ENCODE results near the gene SPPL3.

The SPPL3 gene

GRCh38 chr12:120858306-120859088 lies 45.7 kb downstream of the SPPL3 start:
- ChIA-PET CTCF (no interaction called here), POLR2A (ENCODE audit: low non-redundant PET) (no interaction called here)
- TF ChIP-seq CTCF (conservative IDR thresholded peaks at IDR 0.05; ENCODE audit: low read depth), result no peak
- DNase-seq (ENCODE audit: low spot score), result no peak
- no peak overlapping the region for H3K27ac ChIP-seq

GRCh38 chr12:120856980-120857379 lies 47.2 kb downstream of the SPPL3 start:
- no peak for TF ChIP-seq CTCF (conservative IDR thresholded peaks at IDR 0.05; ENCODE audit: low read depth)
- POLR2A ChIA-PET (ENCODE audit: low non-redundant PET), result no interaction called here
- CTCF ChIA-PET, result interaction anchor here (0.6 to 1.0 kb wide), 6 partner anchors 13 to 115 kb away, joined by 3 to 8 read pairs (median 4); no protein-coding TSS in a partner anchor
- H3K27ac ChIP-seq, result no peak overlapping the region
- DNase-seq (ENCODE audit: low spot score), result no peak

GRCh38 chr12:120855823-120856588 lies 48.2 kb downstream of the SPPL3 start:
- POLR2A ChIA-PET (ENCODE audit: low non-redundant PET), result no interaction called here
- TF ChIP-seq CTCF (conservative IDR thresholded peaks at IDR 0.05; ENCODE audit: low read depth), result no peak
- CTCF ChIA-PET, result interaction anchor here (0.7 to 0.9 kb wide), 2 partner anchors 43 to 116 kb away, joined by 6 to 8 read pairs; no protein-coding TSS in a partner anchor
- DNase-seq (ENCODE audit: low spot score), result no peak
- no peak overlapping the region for H3K27ac ChIP-seq

GRCh38 chr12:120854804-120855203 lies 49.4 kb downstream of the SPPL3 start:
- no peak for TF ChIP-seq CTCF (conservative IDR thresholded peaks at IDR 0.05; ENCODE audit: low read depth)
- ChIA-PET CTCF (interaction anchor here (0.7 kb wide), 1 partner anchor 269 kb away, joined by 3 read pairs; no protein-coding TSS in a partner anchor), POLR2A (ENCODE audit: low non-redundant PET) (no interaction called here)
- H3K27ac ChIP-seq, result no peak overlapping the region
- no peak for DNase-seq (ENCODE audit: low spot score)

- DNase-seq (ENCODE audit: low spot score), result no peak
- H3K27ac ChIP-seq, result no peak overlapping the region
- POLR2A ChIA-PET (ENCODE audit: low non-redundant PET), result no interaction called here
- CTCF ChIA-PET, result no interaction called here
- TF ChIP-seq CTCF (conservative IDR thresholded peaks at IDR 0.05; ENCODE audit: low read depth), result no peak
Observed at GRCh38 chr12:120853188-120853587, 51.0 kb downstream of the SPPL3 start.

- ChIA-PET CTCF (no interaction called here), POLR2A (ENCODE audit: low non-redundant PET) (no interaction called here)
- no peak overlapping the region for H3K27ac ChIP-seq
- DNase-seq (ENCODE audit: low spot score), result no peak
- no peak for TF ChIP-seq CTCF (conservative IDR thresholded peaks at IDR 0.05; ENCODE audit: low read depth)
Observed at GRCh38 chr12:120851944-120852343, 52.2 kb downstream of the SPPL3 start.

All from RWPE1 (cell line).